ENCODE measurements around the gene SPRED1.

The SPRED1 gene

DNA sequence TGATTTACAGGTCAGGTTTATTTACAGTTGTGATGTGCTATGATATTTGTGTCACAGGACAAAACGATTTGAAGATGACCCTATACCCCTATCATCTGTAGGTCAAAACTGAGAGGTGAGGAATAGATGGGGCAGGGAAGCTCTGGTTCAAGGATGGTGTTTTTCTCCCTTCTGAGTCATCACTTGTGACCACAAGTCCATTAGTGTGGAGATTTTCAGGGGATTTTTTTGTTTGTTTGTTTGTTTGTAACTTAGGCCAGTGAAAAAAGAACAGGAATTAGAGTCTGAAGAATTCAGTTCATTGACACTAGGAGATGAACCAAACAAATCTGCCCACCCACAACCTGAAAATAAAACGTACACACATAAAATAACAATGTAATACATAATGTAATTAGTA is 138.6 kb downstream of the SPRED1 start:
- no peak overlapping the region for H3K4me2 ChIP-seq (ENCODE audit: low read depth, low read length, poor library complexity, severe bottlenecking)

GRCh38 chr15:38398134-38398533 is 145.5 kb downstream of the SPRED1 start:
- Histone ChIP-seq H3K9me3 (ENCODE audit: insufficient read depth, low read depth, low read length) (no peaks in the 10 kb centered on the region), H3K27me3 (ENCODE audit: insufficient read depth, low read length, poor library complexity, severe bottlenecking) (peaks cover 16% of the 10 kb centered on the region), H3K9me2 (replicated peaks; ENCODE audit: low read depth, low read length) (no peaks in the 10 kb centered on the region)

More for the DNA sequence above, 138.6 kb downstream of the SPRED1 start:
- Histone ChIP-seq H3F3A (ENCODE audit: low read depth) (no peaks in the 10 kb centered on the region), H3K79me2 (ENCODE audit: insufficient read depth, low read length) (no peaks in the 10 kb centered on the region), H3K4me1 (ENCODE audit: insufficient read depth, low read length, poor library complexity, severe bottlenecking) (no peaks in the 10 kb centered on the region), H3K9ac (ENCODE audit: low read depth, low read length, poor library complexity, severe bottlenecking) (no peak overlapping the region), H3K27me3 (ENCODE audit: insufficient read depth, low read length, poor library complexity, severe bottlenecking) (no peaks in the 10 kb centered on the region), H3K9me3 (ENCODE audit: insufficient read depth, low read depth, low read length) (no peaks in the 10 kb centered on the region), H2AFZ (ENCODE audit: low read length) (no peak overlapping the region), H4K20me1 (ENCODE audit: insufficient read depth, low read length, poor library complexity, severe bottlenecking) (no peaks in the 10 kb centered on the region), H3K9me2 (replicated peaks; ENCODE audit: low read depth, low read length) (no peaks in the 10 kb centered on the region), H3K36me3 (ENCODE audit: insufficient read depth, low read length) (no peaks in the 10 kb centered on the region), H3K4me3 (ENCODE audit: low read length, poor library complexity, severe bottlenecking) (no peak overlapping the region)
- no peak for TF ChIP-seq CTCF (conservative IDR thresholded peaks at IDR 0.05; ENCODE audit: low read length)
- no peak for TF ChIP-seq EZH2phosphoT487 (IDR thresholded peaks at IDR 0.05; ENCODE audit: borderline replicate concordance)

GRCh38 chr15:38401106-38401505 is 148.5 kb downstream of the SPRED1 start:
- H3K9ac ChIP-seq (ENCODE audit: low read depth, low read length, poor library complexity, severe bottlenecking), result no peak overlapping the region
- H3K36me3 ChIP-seq (ENCODE audit: insufficient read depth, low read length), result no peaks in the 10 kb centered on the region
- H3K4me2 ChIP-seq (ENCODE audit: low read depth, low read length, poor library complexity, severe bottlenecking), result no peak overlapping the region
- no peaks in the 10 kb centered on the region for H3K9me2 ChIP-seq (replicated peaks; ENCODE audit: low read depth, low read length)
- no peaks in the 10 kb centered on the region for H3K4me1 ChIP-seq (ENCODE audit: insufficient read depth, low read length, poor library complexity, severe bottlenecking)
- no peaks in the 10 kb centered on the region for H3F3A ChIP-seq (ENCODE audit: low read depth)
- H3K27me3 ChIP-seq (ENCODE audit: insufficient read depth, low read length, poor library complexity, severe bottlenecking), result peaks cover 16% of the 10 kb centered on the region
- no peaks in the 10 kb centered on the region for H3K9me3 ChIP-seq (ENCODE audit: insufficient read depth, low read depth, low read length)
- TF ChIP-seq EZH2phosphoT487 (IDR thresholded peaks at IDR 0.05; ENCODE audit: borderline replicate concordance), result no peak
- no peak for TF ChIP-seq CTCF (conservative IDR thresholded peaks at IDR 0.05; ENCODE audit: low read length)
- H2AFZ ChIP-seq (ENCODE audit: low read length), result no peak overlapping the region
- no peak overlapping the region for H3K4me3 ChIP-seq (ENCODE audit: low read length, poor library complexity, severe bottlenecking)
- no peaks in the 10 kb centered on the region for H4K20me1 ChIP-seq (ENCODE audit: insufficient read depth, low read length, poor library complexity, severe bottlenecking)
- no peaks in the 10 kb centered on the region for H3K79me2 ChIP-seq (ENCODE audit: insufficient read depth, low read length)

More at GRCh38 chr15:38398134-38398533, 145.5 kb downstream of the SPRED1 start:
- TF ChIP-seq CTCF (conservative IDR thresholded peaks at IDR 0.05; ENCODE audit: low read length) (no peak), EZH2phosphoT487 (IDR thresholded peaks at IDR 0.05; ENCODE audit: borderline replicate concordance) (no peak)
- H3F3A ChIP-seq (ENCODE audit: low read depth), result no peaks in the 10 kb centered on the region
- H3K4me3 ChIP-seq (ENCODE audit: low read length, poor library complexity, severe bottlenecking), result no peak overlapping the region
- H3K36me3 ChIP-seq (ENCODE audit: insufficient read depth, low read length), result no peaks in the 10 kb centered on the region
- no peak overlapping the region for H3K4me2 ChIP-seq (ENCODE audit: low read depth, low read length, poor library complexity, severe bottlenecking)
- H3K9ac ChIP-seq (ENCODE audit: low read depth, low read length, poor library complexity, severe bottlenecking), result no peak overlapping the region
- no peaks in the 10 kb centered on the region for H4K20me1 ChIP-seq (ENCODE audit: insufficient read depth, low read length, poor library complexity, severe bottlenecking)
- H3K4me1 ChIP-seq (ENCODE audit: insufficient read depth, low read length, poor library complexity, severe bottlenecking), result no peaks in the 10 kb centered on the region
- H3K79me2 ChIP-seq (ENCODE audit: insufficient read depth, low read length), result no peaks in the 10 kb centered on the region
- H2AFZ ChIP-seq (ENCODE audit: low read length), result no peak overlapping the region
